SK-N-SH treated with all-trans-retinoic acid at 6 μM for 48 hours (cell line): ENCODE results near the gene LRRC51.

Experiments
- ATAC-seq: fragments of 200-7000 bp; cut with Tn5 transposase; 3 replicates; pipeline ENCODE4 v1.9.1; 2020; ENCODE audit warnings: mild to moderate bottlenecking, moderate library complexity
- ARNTL ChIP-seq: fragments of 450-650 bp; formaldehyde crosslinking; IDR thresholded peaks from 2 replicates; pipeline ENCODE4 v1.5.0; 2020; ENCODE audit warnings: low read depth, mild to moderate bottlenecking, moderate library complexity, borderline replicate concordance
- BACH2 ChIP-seq: fragments of 250-450 bp; sonication (Bioruptor Pico); IDR thresholded peaks from 2 replicates; pipeline ENCODE4 v1.9.0; 2021; ENCODE audit warnings: mild to moderate bottlenecking, borderline replicate concordance
- GLIS3 ChIP-seq: fragments of 250-450 bp; sonication (Bioruptor Pico); IDR thresholded peaks from 2 replicates; pipeline ENCODE4 v1.5.0; 2020; ENCODE audit warnings: mild to moderate bottlenecking, moderate library complexity
- ISL1 ChIP-seq: fragments of 250-450 bp; sonication (Bioruptor Pico); IDR thresholded peaks from 2 replicates; pipeline ENCODE4 v2.1.2; 2022; ENCODE audit warnings: mild to moderate bottlenecking, moderate library complexity
- RARB ChIP-seq: fragments of 250-450 bp; sonication (Bioruptor Pico); IDR thresholded peaks from 2 replicates; pipeline ENCODE4 v1.8.0; 2021; ENCODE audit warnings: mild to moderate bottlenecking, moderate library complexity
- SNAI2 ChIP-seq: fragments of 250-450 bp; sonication (Bioruptor Pico); IDR thresholded peaks from 2 replicates; pipeline ENCODE4 v1.5.0; 2020; ENCODE audit warnings: mild to moderate bottlenecking, moderate library complexity
- TCF4 ChIP-seq: fragments of 250-450 bp; sonication (Bioruptor Pico); IDR thresholded peaks from 2 replicates; pipeline ENCODE4 v1.8.0; 2021; ENCODE audit warnings: mild to moderate bottlenecking, moderate library complexity, borderline replicate concordance
- TOX ChIP-seq: fragments of 250-450 bp; sonication (Bioruptor Pico); IDR thresholded peaks from 2 replicates; pipeline ENCODE4 v1.8.0; 2021; ENCODE audit warnings: mild to moderate bottlenecking, moderate library complexity, borderline replicate concordance
- ZFP30 ChIP-seq: fragments of 450-650 bp; formaldehyde crosslinking; IDR thresholded peaks from 2 replicates; pipeline ENCODE4 v1.5.0; 2022; ENCODE audit warnings: mild to moderate bottlenecking, moderate library complexity
- ZNF565 ChIP-seq: fragments of 450-650 bp; formaldehyde crosslinking; conservative IDR thresholded peaks from 2 replicates; pipeline ENCODE4 v1.5.0; 2020; ENCODE audit warnings: low read depth, mild to moderate bottlenecking, moderate library complexity
- ZNF70 ChIP-seq: fragments of 450-650 bp; formaldehyde crosslinking; IDR thresholded peaks from 2 replicates; pipeline ENCODE4 v1.5.0; 2020; ENCODE audit warnings: mild to moderate bottlenecking, moderate library complexity
- TF ChIP-seq, protein P1 (sequence below): fragments of 250-450 bp; sonication (Bioruptor Pico); IDR thresholded peaks from 2 replicates; pipeline ENCODE4 v1.8.0; 2021; ENCODE audit warnings: low read depth, mild to moderate bottlenecking, moderate library complexity, borderline replicate concordance
- TF ChIP-seq, protein P2 (sequence below): fragments of 250-450 bp; sonication (Bioruptor Pico); IDR thresholded peaks from 2 replicates; pipeline ENCODE4 v1.5.0; 2020; ENCODE audit warnings: mild to moderate bottlenecking, moderate library complexity
- TF ChIP-seq, protein P3 (sequence below): fragments of 250-450 bp; sonication (Bioruptor Pico); IDR thresholded peaks from 2 replicates; pipeline ENCODE4 v1.5.1; 2020; ENCODE audit warnings: low read depth, mild to moderate bottlenecking, moderate library complexity
- TF ChIP-seq, protein P4 (sequence below): fragments of 250-450 bp; sonication (Bioruptor Pico); IDR thresholded peaks from 2 replicates; pipeline ENCODE4 v1.8.0; 2020; ENCODE audit warnings: mild to moderate bottlenecking, moderate library complexity, borderline replicate concordance

Gene LRRC51, protein sequence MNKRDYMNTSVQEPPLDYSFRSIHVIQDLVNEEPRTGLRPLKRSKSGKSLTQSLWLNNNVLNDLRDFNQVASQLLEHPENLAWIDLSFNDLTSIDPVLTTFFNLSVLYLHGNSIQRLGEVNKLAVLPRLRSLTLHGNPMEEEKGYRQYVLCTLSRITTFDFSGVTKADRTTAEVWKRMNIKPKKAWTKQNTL

DNA sequence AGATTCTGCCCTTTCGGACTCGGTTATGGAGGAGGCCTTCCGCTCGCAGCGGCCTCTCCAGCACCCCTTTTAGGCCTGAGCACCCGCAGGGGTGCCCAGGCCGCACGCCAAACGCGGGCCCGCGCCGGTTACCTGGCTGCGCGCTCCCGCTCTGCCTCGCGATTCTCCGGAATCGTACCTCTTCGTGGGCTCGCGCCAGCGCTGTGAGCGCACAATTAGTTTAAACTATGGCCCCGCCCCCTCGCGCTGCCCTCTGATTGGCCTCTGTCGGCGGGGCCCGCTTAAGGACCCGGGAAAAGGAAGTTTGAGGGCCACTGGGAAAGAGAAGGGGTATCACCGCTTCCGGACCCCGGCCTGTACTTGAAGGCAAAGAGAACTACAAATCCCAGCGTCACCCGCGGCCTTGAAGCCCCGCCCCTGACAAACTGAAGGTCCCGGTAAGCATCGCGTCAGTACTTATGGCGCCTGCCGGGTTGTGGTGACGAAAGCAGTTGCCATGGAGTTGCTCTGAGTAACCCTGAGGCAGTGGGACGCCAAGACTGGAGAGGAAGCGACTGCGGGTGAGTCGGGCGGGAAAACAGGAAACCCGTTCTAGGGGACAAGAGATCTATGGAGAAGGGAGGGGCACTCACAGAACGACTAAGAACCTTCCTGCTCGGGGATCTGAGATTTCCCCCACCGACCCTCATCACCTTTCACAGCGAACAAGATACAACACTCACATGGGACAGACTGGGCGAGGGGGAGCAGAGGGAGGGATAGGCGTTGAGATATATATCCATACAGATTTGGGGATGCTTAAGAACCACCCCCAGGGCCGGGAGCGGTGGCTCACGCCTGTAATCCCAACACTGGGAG is at the start of gene LRRC51, which contains the start of gene NUMA1:
Gene LRRC51, plus strand, starts transcription at position 525 of the 858 bp plus-strand sequence. CDS start 8,234 bp downstream, outside the sequence.
Gene NUMA1, minus strand, starts transcription at position 217 of the 858 bp plus-strand sequence. CDS start 44,599 bp downstream, outside the sequence.
- ATAC-seq: peak; percentile 96
- TF ChIP-seq TCF4 (CRISPR knock-in tag) (no peak), ARNTL (no peak)
- TF ChIP-seq, protein P1, sequence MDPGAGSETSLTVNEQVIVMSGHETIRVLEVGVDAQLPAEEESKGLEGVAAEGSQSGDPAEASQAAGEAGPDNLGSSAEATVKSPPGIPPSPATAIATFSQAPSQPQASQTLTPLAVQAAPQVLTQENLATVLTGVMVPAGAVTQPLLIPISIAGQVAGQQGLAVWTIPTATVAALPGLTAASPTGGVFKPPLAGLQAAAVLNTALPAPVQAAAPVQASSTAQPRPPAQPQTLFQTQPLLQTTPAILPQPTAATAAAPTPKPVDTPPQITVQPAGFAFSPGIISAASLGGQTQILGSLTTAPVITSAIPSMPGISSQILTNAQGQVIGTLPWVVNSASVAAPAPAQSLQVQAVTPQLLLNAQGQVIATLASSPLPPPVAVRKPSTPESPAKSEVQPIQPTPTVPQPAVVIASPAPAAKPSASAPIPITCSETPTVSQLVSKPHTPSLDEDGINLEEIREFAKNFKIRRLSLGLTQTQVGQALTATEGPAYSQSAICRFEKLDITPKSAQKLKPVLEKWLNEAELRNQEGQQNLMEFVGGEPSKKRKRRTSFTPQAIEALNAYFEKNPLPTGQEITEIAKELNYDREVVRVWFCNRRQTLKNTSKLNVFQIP (CRISPR knock-in tag): no peak
- TF ChIP-seq, protein P2, sequence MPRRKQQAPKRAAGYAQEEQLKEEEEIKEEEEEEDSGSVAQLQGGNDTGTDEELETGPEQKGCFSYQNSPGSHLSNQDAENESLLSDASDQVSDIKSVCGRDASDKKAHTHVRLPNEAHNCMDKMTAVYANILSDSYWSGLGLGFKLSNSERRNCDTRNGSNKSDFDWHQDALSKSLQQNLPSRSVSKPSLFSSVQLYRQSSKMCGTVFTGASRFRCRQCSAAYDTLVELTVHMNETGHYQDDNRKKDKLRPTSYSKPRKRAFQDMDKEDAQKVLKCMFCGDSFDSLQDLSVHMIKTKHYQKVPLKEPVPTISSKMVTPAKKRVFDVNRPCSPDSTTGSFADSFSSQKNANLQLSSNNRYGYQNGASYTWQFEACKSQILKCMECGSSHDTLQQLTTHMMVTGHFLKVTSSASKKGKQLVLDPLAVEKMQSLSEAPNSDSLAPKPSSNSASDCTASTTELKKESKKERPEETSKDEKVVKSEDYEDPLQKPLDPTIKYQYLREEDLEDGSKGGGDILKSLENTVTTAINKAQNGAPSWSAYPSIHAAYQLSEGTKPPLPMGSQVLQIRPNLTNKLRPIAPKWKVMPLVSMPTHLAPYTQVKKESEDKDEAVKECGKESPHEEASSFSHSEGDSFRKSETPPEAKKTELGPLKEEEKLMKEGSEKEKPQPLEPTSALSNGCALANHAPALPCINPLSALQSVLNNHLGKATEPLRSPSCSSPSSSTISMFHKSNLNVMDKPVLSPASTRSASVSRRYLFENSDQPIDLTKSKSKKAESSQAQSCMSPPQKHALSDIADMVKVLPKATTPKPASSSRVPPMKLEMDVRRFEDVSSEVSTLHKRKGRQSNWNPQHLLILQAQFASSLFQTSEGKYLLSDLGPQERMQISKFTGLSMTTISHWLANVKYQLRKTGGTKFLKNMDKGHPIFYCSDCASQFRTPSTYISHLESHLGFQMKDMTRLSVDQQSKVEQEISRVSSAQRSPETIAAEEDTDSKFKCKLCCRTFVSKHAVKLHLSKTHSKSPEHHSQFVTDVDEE (CRISPR knock-in tag): peak; percentile 44; the same call in 1 of the 2 replicates

DNA sequence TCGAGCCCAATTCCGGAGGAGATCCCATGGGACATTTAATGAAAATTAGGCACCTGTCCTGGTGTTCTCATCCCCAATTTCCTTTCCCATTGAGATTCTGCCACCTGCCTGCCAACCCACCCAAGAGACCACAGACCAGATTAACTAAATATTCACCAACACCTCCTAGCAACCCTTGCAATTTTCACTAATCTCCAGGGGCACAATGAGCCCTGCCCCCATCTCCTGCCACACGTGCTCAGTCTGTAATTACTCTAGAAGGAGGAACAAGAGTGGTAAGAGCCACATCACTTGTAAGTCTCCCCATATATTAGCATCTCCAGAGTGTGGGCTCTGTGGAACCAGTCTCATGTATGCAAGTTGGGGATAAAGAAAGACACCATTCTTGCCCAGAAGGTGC is 44.0 kb upstream of the LRRC51 start:
- no peak for ATAC-seq
- TF ChIP-seq ISL1 (CRISPR knock-in tag) (no peak), TOX (CRISPR knock-in tag) (no peak)

DNA sequence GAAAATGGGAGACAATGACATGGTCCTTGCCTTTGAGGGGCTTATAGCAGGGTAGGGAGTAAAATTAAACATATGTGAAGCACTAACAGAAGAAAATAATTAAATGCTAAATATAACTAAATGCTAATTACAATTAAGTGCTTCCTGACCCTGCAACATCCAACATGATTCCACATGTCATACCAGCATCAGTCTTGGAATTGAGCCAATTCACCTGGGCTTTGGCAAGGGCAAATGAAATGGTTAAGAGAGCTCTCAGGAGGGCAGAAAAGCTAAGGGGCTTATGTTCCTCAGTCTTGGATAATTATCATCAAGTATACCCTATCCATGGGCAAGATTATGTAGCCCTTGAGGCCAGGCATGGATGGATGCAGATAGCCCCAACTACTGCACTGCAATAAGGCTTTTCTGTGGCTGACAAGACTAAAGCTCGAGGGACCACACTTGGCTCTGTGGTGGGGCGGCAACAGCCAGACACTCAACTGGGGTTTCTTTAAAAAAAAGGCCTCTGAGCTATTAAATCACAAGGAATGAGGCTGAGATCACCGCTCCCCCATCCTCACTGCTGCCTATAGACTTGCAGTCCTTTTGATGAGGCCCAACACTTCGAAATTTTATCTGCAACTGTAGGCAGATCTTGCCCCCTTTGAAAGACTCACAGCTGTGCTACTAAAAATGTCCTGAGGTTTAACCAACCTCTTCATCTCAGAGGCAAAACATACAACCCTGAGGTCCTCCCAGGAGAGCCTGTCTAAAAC is 42.9 kb upstream of the LRRC51 start:
- no peak for ATAC-seq
- no peak for TF ChIP-seq ZFP30 (CRISPR knock-in tag)
- TF ChIP-seq BACH2 (CRISPR knock-in tag): no peak
- no peak for TF ChIP-seq SNAI2

DNA sequence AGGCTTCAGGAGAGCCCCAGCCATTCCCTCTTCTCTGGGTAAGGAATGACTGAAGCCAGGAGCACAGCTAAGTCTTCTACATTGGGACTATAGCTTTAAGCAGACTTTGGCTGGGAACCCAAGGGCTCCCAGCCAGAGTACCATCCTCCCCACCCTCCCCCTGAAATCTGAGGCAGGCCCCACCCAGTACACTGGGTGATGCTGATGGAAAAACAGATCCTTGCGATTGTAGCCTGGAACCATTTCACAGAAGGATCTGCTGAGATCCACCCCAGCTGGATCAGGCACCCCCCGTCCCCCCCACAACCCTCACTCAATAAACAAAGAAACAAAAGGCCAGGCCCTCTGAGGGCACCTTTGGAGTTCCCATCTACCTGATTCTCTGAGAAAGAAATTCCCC is 42.2 kb upstream of the LRRC51 start:
- TF ChIP-seq ISL1 (CRISPR knock-in tag): no peak
- TF ChIP-seq ZNF70 (CRISPR knock-in tag): no peak
- no peak for TF ChIP-seq ARNTL
- TF ChIP-seq GLIS3 (CRISPR knock-in tag): no peak
- TF ChIP-seq ZNF565 (CRISPR knock-in tag): no peak
- TF ChIP-seq, protein P3, sequence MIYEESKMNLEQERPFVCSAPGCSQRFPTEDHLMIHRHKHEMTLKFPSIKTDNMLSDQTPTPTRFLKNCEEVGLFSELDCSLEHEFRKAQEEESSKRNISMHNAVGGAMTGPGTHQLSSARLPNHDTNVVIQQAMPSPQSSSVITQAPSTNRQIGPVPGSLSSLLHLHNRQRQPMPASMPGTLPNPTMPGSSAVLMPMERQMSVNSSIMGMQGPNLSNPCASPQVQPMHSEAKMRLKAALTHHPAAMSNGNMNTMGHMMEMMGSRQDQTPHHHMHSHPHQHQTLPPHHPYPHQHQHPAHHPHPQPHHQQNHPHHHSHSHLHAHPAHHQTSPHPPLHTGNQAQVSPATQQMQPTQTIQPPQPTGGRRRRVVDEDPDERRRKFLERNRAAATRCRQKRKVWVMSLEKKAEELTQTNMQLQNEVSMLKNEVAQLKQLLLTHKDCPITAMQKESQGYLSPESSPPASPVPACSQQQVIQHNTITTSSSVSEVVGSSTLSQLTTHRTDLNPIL (CRISPR knock-in tag): no peak
- TF ChIP-seq, protein P4, sequence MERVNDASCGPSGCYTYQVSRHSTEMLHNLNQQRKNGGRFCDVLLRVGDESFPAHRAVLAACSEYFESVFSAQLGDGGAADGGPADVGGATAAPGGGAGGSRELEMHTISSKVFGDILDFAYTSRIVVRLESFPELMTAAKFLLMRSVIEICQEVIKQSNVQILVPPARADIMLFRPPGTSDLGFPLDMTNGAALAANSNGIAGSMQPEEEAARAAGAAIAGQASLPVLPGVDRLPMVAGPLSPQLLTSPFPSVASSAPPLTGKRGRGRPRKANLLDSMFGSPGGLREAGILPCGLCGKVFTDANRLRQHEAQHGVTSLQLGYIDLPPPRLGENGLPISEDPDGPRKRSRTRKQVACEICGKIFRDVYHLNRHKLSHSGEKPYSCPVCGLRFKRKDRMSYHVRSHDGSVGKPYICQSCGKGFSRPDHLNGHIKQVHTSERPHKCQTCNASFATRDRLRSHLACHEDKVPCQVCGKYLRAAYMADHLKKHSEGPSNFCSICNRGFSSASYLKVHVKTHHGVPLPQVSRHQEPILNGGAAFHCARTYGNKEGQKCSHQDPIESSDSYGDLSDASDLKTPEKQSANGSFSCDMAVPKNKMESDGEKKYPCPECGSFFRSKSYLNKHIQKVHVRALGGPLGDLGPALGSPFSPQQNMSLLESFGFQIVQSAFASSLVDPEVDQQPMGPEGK: no peak
- TF ChIP-seq SNAI2: no peak
- TF ChIP-seq, protein P1 (CRISPR knock-in tag): no peak
- TF ChIP-seq RARB (CRISPR knock-in tag): no peak
- peak; percentile 36 for ATAC-seq
